HAP-1 (cell line): ENCODE measurements around the gene TSPAN32.
"Not testable (repeated sequence)": the region's sequence is repeated elsewhere in the genome, so short reads cannot be mapped to it uniquely, and the experiment has no call there.

ENCODE experiments used
- DNase-seq, 2 experiments: peaks; one replicate each; pipeline ENCODE4 v3.0.0-alpha.2; 2016 to 2020; ENCODE audit warnings: low spot score in 2 of 2
- H3K27me3 ChIP-seq: fragments of 250-450 bp; sonication (Bioruptor Pico); 2 replicates; pipeline ENCODE4 v1.5.1; 2020; ENCODE audit warnings: low read depth, mild to moderate bottlenecking, moderate library complexity
- H3K36me3 ChIP-seq: fragments of 250-450 bp; sonication (Bioruptor Pico); replicated peaks from 2 replicates; pipeline ENCODE4 v1.5.1; 2020; ENCODE audit warnings: mild to moderate bottlenecking
- H3K4me1 ChIP-seq: fragments of 250-450 bp; sonication (Bioruptor Pico); 2 replicates; pipeline ENCODE4 v1.5.1; 2020; ENCODE audit warnings: mild to moderate bottlenecking
- H3K4me3 ChIP-seq: fragments of 250-450 bp; sonication (Bioruptor Pico); 2 replicates; pipeline ENCODE4 v1.5.1; 2020; ENCODE audit warnings: mild to moderate bottlenecking, moderate library complexity
- H3K9me3 ChIP-seq: fragments of 250-450 bp; sonication (Bioruptor Pico); 2 replicates; pipeline ENCODE4 v1.5.1; 2020; ENCODE audit warnings: mild to moderate bottlenecking, moderate library complexity
- in situ Hi-C: fragments of 300-500 bp; cut with MboI; formaldehyde crosslinking; loops from 3 replicates; pipeline ENCODE4 v1.14.3; 2020; ENCODE audit warnings: low sequenced_read_pairs, inconsistent platforms, mixed read lengths

Gene TSPAN32

DNA sequence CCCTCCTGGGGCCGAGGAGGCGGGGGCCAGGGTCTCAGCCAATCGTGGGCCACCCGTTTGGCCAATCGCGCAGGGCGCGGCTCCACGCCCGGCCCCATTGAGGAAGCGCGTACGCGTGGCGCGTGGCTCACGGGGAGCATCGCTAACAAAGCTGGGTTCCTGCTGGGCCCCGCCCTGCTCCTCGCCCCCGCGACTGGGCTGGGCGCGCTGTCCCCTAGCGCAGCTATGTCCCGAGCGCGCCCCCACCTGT lies 30.8 kb upstream of the TSPAN32 start:
- no peak for DNase-seq
- in situ Hi-C loops = no loop called here
- Histone ChIP-seq H3K4me1 (no peaks in the 10 kb centered on the region), H3K4me3 (no peak overlapping the region), H3K27me3 (peaks cover 12% of the 10 kb centered on the region; the same call in 1 of the 2 replicates), H3K9me3 (no peaks in the 10 kb centered on the region), H3K36me3 (no peaks in the 10 kb centered on the region)

DNA sequence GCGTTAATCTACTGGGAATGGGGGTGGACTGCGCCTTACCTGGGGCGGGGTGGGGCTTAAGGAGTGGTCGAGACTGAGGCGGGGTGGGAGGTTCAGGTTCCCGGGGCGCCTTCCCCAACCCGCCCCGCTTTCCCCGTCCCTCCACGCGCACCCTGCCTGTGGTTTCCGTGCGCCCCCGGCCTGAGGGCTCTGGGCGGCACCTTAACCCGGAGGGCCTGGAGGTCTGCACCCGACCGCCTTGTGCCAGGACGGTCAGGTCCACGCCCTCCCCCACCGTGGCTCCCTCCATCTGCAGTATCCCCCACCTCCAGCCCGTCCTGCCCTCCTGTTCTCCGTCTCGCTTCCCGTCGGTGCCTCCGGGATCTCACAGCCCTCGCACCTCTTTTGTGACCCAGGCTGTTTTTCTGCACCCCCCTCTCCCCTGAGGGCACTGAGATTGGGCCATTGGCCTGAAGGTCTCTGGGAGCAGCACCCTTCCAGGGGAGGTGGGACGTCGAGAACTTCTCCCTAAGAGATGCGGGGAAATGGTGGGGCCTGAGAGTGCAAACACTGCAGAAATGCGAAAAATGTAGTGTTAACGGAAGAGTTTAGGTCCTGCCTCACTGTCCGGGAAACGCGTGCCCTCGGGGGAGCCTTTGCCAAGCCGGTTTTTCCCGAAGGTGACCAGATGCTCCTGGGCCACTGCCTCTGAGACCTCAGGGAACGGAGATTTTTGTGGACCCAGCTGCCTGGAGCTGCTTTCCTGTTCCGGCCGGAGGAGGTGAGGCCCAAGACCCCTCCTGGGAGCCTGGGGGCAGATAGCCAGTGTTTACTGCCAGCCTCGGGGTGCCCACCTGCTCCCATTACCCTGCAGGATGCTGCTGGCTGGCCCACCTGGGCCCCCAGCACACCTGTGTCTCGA lies 30.2 kb upstream of the TSPAN32 start:
- H3K36me3 ChIP-seq = no peaks in the 10 kb centered on the region
- peaks cover 12% of the 10 kb centered on the region; the same call in 1 of the 2 replicates for H3K27me3 ChIP-seq
- no peak for DNase-seq
- H3K4me1 ChIP-seq = no peaks in the 10 kb centered on the region
- H3K4me3 ChIP-seq = no peak overlapping the region
- in situ Hi-C loops = no loop called here
- no peaks in the 10 kb centered on the region for H3K9me3 ChIP-seq

DNA sequence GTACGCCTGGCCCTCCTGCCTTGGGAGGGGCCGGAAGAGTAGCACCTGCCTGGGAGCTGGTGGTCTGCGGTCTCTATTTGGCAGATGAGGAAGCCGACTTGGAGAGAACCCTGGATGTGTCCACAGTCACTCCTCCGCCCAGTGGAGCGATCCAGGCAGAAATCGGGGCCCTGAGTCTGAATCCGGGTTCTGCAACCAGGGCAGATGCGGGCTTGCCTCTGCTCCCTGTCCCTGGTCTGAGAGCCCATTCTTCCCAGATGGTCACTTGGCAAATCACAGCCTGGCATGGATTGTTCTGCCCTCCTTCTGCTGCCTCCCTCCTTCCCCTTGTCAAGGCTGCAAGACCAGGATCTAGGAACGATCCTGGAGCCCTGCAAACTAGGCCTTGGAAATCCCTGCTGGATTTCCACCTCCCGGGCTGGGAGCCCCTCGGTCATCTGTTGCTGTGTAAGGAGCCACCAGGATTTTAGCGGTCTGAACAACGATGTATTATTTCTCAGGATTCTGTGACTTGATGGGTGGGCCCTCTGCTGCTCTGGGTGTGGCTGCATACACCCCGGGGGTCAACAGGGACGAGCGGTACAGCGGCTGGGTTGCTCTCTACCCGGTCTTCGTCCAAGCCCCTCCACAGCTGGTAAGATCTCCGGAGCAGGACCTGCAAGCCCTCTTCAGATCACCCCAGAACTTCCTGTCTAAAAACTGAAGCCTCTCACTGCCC lies 29.4 kb upstream of the TSPAN32 start:
- no peaks in the 10 kb centered on the region for H3K36me3 ChIP-seq
- in situ Hi-C loops = no loop called here
- DNase-seq = no peak
- no peak overlapping the region for H3K4me3 ChIP-seq
- H3K9me3 ChIP-seq = no peaks in the 10 kb centered on the region
- peaks cover under 1% of the 10 kb centered on the region; the same call in 1 of the 2 replicates for H3K4me1 ChIP-seq
- H3K27me3 ChIP-seq = peaks cover 12% of the 10 kb centered on the region; the same call in 1 of the 2 replicates

DNA sequence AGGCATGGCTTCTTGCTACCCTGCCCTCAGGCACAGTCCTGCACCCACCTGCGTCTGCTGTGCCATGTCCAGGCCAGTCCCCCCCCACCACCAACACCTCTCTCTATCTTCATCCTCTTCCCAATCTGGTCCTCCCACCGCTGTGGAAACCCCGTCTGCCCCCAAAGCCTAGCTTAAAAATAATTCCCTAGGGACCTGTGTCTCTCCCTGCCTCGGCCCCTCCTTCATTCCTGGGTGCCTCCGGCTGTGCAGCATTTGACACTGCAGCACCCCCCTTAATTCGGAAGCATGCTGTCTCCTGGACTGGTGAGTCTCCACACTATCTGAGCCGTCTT lies 28.9 kb upstream of the TSPAN32 start:
- Histone ChIP-seq H3K36me3 (no peaks in the 10 kb centered on the region), H3K4me3 (no peak overlapping the region), H3K27me3 (peaks cover 12% of the 10 kb centered on the region; the same call in 1 of the 2 replicates), H3K4me1 (peaks cover 3% of the 10 kb centered on the region; the same call in 1 of the 2 replicates), H3K9me3 (no peaks in the 10 kb centered on the region)
- DNase-seq = no peak
- in situ Hi-C loops = no loop called here

DNA sequence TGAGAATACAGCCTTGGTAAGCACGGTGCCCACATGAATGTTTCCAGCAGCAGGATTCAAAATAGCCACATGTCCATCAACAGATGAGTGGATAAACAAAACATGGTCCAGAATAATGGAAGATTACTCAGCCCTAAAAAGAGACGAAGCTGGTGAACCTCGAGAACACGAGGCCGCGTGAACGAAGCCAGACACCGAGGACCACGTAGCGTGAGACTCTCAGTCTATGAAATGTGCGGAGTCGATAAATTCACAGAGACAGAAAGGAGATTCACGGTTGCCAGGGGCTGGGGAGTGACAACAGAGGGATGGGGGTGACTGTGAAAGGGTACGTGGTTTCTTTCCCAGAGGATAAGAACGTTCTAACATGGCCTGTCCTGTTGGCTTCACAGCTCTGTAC lies 28.5 kb upstream of the TSPAN32 start:
- H3K4me1 ChIP-seq = peaks cover 3% of the 10 kb centered on the region; the same call in 1 of the 2 replicates
- H3K9me3 ChIP-seq = no peaks in the 10 kb centered on the region
- H3K36me3 ChIP-seq = no peaks in the 10 kb centered on the region
- H3K4me3 ChIP-seq = no peak overlapping the region
- in situ Hi-C loops = no loop called here
- DNase-seq = no peak
- peaks cover 12% of the 10 kb centered on the region; the same call in 1 of the 2 replicates for H3K27me3 ChIP-seq

DNA sequence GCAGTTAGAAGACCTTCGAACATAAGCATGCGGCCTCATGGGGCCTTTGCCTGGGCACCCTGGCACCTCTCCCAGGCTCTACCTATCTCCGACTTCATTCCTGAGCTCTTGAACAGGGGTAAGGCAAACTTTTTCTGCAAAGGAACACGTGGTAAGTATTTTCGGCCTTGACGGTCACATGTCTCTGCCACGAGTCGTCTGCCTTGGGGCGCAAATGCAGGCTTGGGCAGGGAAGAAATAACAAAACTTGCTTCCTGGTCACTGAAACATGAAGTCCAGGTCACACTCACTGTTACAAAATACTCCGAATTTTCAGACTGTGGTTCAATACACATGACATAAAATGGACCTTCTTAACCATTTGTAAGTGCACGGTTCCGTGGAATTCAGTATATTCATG lies 28.0 kb upstream of the TSPAN32 start:
- no peak overlapping the region for H3K4me3 ChIP-seq
- no peaks in the 10 kb centered on the region for H3K9me3 ChIP-seq
- peaks cover 3% of the 10 kb centered on the region; the same call in 1 of the 2 replicates for H3K4me1 ChIP-seq
- no peak for DNase-seq
- peaks cover 12% of the 10 kb centered on the region; the same call in 1 of the 2 replicates for H3K27me3 ChIP-seq
- H3K36me3 ChIP-seq = no peaks in the 10 kb centered on the region
- in situ Hi-C loops = no loop called here

DNA sequence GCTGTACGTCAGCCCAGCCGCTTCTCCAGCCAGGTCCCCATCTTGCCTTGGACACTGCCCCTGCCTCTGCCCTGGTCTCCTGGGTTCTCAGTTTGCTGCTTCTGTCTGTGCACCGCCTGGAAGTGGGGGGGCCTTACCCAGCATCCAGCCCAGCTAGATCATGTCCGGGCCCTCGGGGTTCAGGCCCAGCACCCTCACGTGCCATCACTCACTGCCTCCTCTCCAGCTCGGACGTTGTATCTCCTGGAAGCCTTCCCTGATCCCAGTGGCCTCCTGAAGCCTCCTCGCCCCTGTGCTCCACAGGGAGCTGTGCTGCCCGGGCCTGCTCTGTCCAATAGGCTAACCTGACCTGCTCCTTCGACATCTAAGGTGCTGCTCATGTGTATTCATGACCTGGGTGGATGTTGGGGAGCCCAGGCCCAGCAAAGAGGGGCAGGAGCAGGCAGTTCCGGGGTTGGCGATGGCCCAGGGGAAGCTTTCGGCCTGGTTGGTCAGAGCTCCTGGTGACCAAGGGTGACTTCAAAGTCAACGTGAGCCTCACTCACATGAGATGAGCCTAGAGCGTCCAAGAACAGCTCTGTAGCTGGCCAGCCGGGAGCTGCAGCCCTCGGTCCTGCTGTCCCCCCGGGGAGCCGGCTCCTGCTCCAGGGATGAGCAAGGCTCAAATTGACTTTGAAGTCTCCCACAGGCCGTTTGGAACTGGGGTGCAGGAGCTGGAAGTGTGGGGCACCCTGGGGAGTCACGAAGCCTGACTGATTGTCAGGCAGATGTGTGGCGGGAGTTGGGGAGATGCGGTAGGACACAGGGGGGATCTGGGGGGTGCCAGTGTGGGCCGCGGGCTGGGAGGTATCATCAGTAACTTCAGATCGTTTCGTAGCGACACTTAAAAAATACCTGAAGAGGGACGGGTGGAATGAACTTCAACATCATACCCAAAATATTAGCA lies 26.2 kb upstream of the TSPAN32 start:
- Histone ChIP-seq H3K4me3 (no peak overlapping the region), H3K36me3 (no peaks in the 10 kb centered on the region), H3K4me1 (peaks cover 3% of the 10 kb centered on the region; the same call in 1 of the 2 replicates), H3K9me3 (no peaks in the 10 kb centered on the region), H3K27me3 (peaks cover 15% of the 10 kb centered on the region; the same call in 1 of the 2 replicates)
- no peak for DNase-seq
- in situ Hi-C loops = no loop called here

DNA sequence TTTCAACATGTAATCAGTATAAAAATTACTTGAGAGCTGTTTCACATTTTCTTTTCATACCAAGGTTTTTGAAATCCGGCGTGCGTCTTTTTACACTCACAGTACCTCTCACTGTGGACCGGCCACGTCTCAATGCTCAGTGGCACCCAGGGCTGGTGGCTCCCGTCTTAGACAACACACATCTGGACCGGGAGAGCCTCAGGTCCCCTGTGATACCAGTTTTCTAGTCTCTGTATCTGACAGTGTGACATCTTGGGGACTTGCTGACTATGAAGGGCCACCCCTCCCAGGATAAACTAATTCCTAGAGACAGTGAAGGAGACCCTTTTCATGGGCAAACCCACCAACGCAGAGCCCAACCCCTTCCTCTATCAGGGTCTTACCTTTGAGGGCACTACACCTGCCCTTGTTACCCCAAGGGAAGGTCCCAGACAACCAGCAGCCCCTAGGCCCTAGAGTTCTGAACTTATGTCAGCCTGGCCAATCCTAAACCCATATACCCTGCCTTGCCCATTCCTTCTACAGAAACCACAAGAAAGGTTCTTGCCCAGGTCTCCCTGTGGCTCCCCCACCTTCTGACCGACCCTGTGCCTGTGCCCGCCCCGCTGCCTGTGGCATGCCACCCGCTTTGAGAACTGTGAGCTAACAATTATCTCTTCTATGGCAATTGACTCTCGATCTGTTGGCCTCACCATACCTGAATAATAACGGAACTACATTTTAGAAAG lies 25.4 kb upstream of the TSPAN32 start:
- in situ Hi-C loops = no loop called here
- DNase-seq = no peak
- Histone ChIP-seq H3K4me3 (no peak overlapping the region), H3K36me3 (no peaks in the 10 kb centered on the region), H3K27me3 (peaks cover 15% of the 10 kb centered on the region; the same call in 1 of the 2 replicates), H3K9me3 (no peaks in the 10 kb centered on the region), H3K4me1 (peaks cover 3% of the 10 kb centered on the region; the same call in 1 of the 2 replicates)

DNA sequence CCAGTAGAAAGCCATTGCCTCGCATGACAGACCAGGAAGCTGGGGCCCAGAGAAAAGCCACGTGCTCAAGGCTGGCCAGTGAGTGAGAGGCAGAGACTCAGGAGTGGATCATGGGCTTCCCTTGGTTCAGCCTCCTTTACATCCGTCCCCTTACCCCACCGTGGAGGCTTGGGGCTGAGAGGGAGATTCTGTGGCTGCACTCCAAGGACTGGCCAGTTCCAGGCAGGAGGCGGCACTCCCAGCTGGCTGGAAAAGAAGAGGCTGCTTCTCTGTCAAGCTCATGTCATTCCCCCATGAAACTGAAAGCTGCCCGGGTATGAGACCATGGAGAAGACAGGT lies 24.8 kb upstream of the TSPAN32 start:
- Histone ChIP-seq H3K4me3 (no peak overlapping the region), H3K4me1 (peaks cover 3% of the 10 kb centered on the region; the same call in 1 of the 2 replicates), H3K27me3 (peaks cover 15% of the 10 kb centered on the region; the same call in 1 of the 2 replicates), H3K36me3 (no peaks in the 10 kb centered on the region), H3K9me3 (no peaks in the 10 kb centered on the region)
- no peak for DNase-seq
- in situ Hi-C loops = no loop called here

DNA sequence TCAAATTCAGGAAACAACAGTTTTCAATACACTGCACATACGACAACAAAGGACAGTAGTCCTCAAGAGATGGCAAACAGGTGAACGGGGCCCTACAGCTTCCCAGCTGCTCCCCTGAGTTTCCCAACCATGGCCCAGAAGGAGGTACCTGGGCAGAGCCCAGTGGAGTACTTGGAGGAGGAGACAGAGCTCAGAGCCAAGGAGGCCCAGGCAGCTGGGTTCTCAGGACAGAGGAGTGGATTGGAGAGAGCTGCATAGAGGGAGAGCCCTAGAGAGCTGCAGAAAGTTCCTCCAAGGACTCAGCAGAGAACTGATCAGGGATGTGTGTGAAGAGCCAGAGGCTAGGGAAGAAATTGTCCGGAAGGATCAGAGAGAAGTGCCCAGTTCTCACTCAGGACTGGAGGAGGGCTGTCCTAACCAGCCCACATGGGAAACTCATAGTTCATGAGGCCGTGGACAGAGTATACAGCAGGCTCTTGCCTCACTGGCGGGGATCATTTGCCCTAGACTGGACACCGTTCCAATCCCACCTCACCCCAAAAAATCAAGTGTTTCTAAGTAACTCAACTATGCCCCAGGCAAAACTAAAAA lies 23.8 kb upstream of the TSPAN32 start:
- Histone ChIP-seq H3K36me3 (no peaks in the 10 kb centered on the region), H3K9me3 (0 out of 2 replicates have a peak, but pooled peaks cover 2% of the 10 kb centered on the region), H3K4me1 (peaks cover 3% of the 10 kb centered on the region; the same call in 1 of the 2 replicates), H3K4me3 (no peak overlapping the region), H3K27me3 (peaks cover 19% of the 10 kb centered on the region; the same call in 1 of the 2 replicates)
- in situ Hi-C loops = no loop called here
- no peak for DNase-seq

DNA sequence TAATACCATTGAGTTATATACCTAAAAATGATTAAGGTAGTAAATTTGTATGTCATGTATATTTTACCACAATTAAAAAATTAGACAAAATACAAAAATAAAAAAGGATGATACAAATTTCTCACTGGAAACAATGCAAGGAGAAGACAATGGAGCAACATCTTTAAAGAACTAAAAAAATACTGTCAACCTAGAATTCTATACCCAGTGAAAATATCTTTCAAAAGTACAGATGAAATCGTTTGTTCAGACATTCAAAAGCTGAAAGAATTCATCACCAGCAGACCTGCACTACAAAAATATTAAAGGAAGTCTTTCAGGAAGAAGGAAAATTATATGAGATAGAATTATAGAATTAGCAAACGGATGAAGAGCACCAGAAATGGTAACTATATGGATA lies 21.6 kb upstream of the TSPAN32 start:
- DNase-seq = no peak
- H3K4me1 ChIP-seq = peaks cover 3% of the 10 kb centered on the region; the same call in 1 of the 2 replicates
- H3K9me3 ChIP-seq = 0 out of 2 replicates have a peak, but pooled peaks cover 2% of the 10 kb centered on the region
- no peaks in the 10 kb centered on the region for H3K36me3 ChIP-seq
- peaks cover 9% of the 10 kb centered on the region; the same call in 1 of the 2 replicates for H3K27me3 ChIP-seq
- in situ Hi-C loops = no loop called here
- no peak overlapping the region for H3K4me3 ChIP-seq

DNA sequence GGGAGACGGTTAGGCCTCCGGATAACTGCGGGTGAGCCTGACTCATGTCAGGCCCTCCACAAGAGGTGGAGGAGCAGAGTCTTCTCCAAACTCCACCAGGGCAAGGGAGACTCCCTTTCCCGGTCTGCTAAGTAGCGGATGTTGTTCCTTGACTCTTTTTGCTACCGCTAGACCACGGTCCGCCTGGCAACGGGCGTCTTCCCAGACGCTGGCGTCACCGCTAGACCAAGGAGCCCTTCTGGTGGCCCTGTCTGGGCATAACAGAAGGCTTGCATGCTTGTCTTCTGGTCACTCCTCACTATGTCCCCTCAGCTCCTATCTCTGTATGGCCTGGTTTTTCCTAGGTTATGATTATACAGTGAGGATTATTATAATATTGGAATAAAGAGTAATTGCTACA lies 15.5 kb upstream of the TSPAN32 start:
- H3K4me3 ChIP-seq, H3K9me3 ChIP-seq, in situ Hi-C loops, H3K27me3 ChIP-seq, H3K4me1 ChIP-seq, H3K36me3 ChIP-seq: not testable (repeated sequence)
- DNase-seq = peak in 1 of 2 experiments; percentile 3
